ENCODE measurements around the gene TGM1. TPM values are rescaled to one million over a fixed set of nuclear protein-coding genes. Genes with fewer than 3 reads are reported as not detected.
"Not testable (repeated sequence)": the region's sequence is repeated elsewhere in the genome, so short reads cannot be mapped to it uniquely, and the experiment has no call there.

The TGM1 gene
- total RNA-seq, 1 donor from 2014 or later, result 26.1 TPM

DNA sequence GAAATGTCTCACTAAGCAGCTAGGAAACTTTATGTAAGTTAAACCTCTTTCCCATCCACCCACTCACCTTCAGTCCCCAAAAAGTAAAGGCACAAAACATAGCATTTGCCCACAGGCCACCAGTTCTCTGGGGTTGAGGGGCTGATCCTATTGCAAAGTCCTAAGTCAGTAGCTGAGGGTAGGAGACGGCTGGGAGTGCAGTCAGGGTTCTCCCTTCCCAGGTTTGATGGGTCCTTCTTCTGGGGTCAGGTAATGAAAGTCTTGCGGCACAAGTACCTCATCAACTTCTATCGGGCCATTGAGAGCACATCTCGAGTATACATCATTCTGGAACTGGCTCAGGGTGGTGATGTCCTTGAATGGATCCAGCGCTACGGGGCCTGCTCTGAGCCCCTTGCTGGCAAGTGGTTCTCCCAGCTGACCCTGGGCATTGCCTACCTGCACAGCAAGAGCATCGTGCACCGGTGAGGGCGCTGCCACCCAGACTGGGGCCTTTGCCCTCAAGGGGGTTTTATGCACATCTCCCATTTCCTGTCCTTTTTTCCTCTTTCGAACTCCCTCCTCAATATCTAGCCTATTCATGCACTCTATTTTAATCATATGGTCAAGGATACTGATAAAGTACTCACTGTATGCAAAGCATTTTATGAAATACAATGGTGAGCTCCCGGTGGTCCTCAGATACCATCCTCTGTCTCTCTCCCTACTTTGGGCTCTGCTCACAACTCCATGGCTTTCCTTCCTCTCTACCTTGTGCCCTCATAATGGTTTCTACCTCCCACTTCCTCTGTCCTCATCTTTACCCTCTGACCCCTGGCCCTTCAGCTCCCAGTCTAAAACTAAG is 56.5 kb downstream of the TGM1 start:
- no peak for DNase-seq

DNA sequence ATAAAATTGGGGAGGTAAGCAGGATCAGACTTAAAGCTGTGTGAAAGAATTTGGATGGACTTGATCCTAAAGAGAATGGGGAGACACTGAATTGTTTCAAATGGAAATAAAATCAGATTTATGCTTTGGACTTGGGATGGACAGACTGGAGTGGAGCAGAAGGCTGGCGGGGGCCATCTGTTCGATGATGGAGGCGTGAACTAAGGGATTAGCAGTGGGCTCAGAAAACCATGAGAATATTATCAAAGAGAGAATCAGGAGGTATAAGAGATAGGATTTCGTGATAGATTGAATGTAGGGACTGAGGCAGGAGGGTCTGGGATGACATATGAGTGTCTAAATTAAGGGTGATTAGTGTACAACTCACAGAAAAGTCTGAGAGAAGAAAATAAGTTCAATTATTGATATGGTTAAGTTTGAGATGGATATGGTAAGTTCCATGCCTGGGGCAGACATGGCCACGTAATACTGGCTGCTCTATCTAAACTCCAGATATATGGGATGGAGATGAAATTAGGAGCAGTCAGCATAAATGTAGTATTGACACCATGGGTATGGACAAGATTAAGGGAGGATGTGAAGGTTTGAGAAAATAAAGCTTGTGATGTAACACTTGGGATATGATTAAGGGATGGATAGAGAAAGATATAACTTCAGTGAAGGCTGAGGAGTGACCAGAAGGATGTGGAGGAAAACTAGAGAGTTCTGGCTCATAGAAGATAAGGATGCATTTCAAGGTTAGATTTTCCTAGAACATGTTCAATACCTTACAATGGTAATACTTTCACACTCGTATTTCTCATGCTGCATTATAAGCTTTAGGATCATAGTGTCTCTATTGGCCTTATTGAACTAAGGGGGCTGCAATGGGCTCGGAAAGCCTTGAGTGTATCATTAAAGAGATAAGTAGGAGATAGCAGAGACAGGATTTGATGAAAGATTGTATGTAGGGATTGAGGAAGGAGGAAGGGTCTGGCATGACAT is 58.5 kb downstream of the TGM1 start:
- DNase-seq, result no peak

DNA sequence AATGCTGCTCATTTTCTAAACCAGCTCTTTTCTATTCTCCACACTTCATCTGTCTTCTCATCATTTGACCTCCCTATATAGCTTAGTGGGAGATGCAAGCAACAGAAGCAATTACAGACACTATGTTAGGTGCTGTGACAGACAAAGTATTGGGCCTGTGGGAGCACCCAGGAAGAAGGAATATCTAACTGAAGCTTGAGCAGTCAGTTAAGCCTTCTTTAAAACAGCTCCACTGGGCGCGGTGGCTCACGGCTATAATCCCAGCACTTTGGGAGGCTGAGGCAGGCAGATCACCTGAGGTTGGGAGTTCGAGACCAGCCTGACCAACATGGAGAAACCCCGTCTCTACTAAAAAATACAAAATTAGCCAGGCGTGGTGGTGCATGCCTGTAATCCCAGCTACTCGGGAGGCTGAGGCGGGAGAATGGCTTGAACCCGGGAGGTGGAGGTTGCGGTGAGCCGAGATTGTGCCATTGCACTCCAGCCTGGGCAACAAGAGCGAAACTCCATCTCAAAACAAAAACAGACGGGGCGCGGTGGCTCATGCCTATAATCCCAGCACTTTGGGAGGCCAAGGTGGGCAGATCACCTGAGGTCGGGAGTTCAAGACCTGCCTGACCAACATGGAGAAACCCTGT is 59.6 kb downstream of the TGM1 start:
- DNase-seq, result not testable (repeated sequence)

DNA sequence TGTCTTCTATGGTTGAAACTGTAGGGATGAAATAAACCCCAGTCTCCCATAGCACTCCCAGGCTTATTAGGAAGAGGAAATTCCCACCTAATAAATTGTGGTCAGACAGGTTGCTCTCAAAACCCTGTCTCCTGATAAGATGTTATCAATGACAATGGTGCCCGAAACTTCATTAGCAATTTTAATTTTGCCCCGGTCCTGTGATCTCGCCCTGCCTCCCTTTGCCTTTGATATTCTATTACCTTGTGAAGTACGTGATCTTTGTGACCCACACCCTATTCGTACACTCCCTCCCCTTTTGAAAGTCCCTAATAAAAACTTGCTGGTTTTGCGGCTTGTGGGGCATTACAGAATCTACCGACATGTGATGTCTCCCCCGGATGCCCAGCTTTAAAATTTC is 60.4 kb downstream of the TGM1 start:
- DNase-seq, result not testable (repeated sequence)

Small RNAs within 50 kb of the gene (small RNA-seq; reads per million reads assigned to genes)
- gene CHMP4A (ENCODE audit: low replicate concordance) (not detected), gene MDP1 (ENCODE audit: low replicate concordance) (not detected)

Other genes starting within 250 kb of the TGM1 start
- gene CARMIL3, start 211.2 kb downstream of the TGM1 start, total RNA-seq, result 0.69 TPM
- 0.20 TPM for gene CPNE6, start 191.6 kb downstream of the TGM1 start, total RNA-seq
- 7.2 TPM for gene PCK2, start 168.9 kb downstream of the TGM1 start, total RNA-seq
- gene DCAF11, start 148.4 kb downstream of the TGM1 start, total RNA-seq, result 45.2 TPM
- 0.69 TPM for gene NRL, start 148.2 kb downstream of the TGM1 start, total RNA-seq
- 13.0 TPM for gene FITM1, start 132.5 kb downstream of the TGM1 start, total RNA-seq
- 59.7 TPM for gene PSME1, start 127.0 kb downstream of the TGM1 start, total RNA-seq
- 6.8 TPM for gene EMC9, start 121.6 kb downstream of the TGM1 start, total RNA-seq
- 62.5 TPM for gene PSME2, start 116.6 kb downstream of the TGM1 start, total RNA-seq
- gene RNF31, start 115.7 kb downstream of the TGM1 start, total RNA-seq, result 24.2 TPM
- 43.4 TPM for gene IRF9, start 101.9 kb downstream of the TGM1 start, total RNA-seq
- gene REC8, start 91.1 kb downstream of the TGM1 start, total RNA-seq, result 3.6 TPM
- gene IPO4, start 74.4 kb downstream of the TGM1 start, total RNA-seq, result 22.8 TPM
- 22.4 TPM for gene TM9SF1, start 67.7 kb downstream of the TGM1 start, total RNA-seq
- not detected for gene TSSK4, start 57.5 kb downstream of the TGM1 start, total RNA-seq
- 30.1 TPM for gene CHMP4A, start 49.7 kb downstream of the TGM1 start, total RNA-seq
- gene MDP1, start 47.1 kb downstream of the TGM1 start, total RNA-seq, result 9.5 TPM
- 73.5 TPM for gene NEDD8, start 30.8 kb downstream of the TGM1 start, total RNA-seq
- 39.9 TPM for gene GMPR2, start 30.2 kb downstream of the TGM1 start, total RNA-seq
- gene TINF2, start 20.6 kb downstream of the TGM1 start, total RNA-seq, result 36.2 TPM
- 13.2 TPM for gene RABGGTA, start 8.4 kb upstream of the TGM1 start, total RNA-seq
- gene DHRS1, start 36.6 kb upstream of the TGM1 start, total RNA-seq, result 17.9 TPM
- gene NOP9, start 36.7 kb upstream of the TGM1 start, total RNA-seq, result 14.8 TPM
- gene CIDEB, start 44.8 kb upstream of the TGM1 start, total RNA-seq, result 7.9 TPM
- gene LTB4R2, start 47.0 kb upstream of the TGM1 start, total RNA-seq, result 13.9 TPM
- gene LTB4R, start 48.3 kb upstream of the TGM1 start, total RNA-seq, result 8.6 TPM
- 9.6 TPM for gene ADCY4, start 71.9 kb upstream of the TGM1 start, total RNA-seq
- gene RIPK3, start 76.8 kb upstream of the TGM1 start, total RNA-seq, result 5.6 TPM
- 33.7 TPM for gene NFATC4, start 105.0 kb upstream of the TGM1 start, total RNA-seq
- gene NYNRIN, start 135.8 kb upstream of the TGM1 start, total RNA-seq, result 33.0 TPM
- gene CBLN3, start 166.5 kb upstream of the TGM1 start, total RNA-seq, result 1.8 TPM
- 38.8 TPM for gene KHNYN, start 166.8 kb upstream of the TGM1 start, total RNA-seq
- 13.5 TPM for gene SDR39U1, start 179.6 kb upstream of the TGM1 start, total RNA-seq
- gene CMA1, start 245.1 kb upstream of the TGM1 start, total RNA-seq, result 0.69 TPM